GM13977 (cell line): ENCODE data around the gene KCNMA1.

ENCODE experiments used
- DNase-seq: peaks from one replicate; pipeline ENCODE4 v3.0.0; 2012; ENCODE audit warnings: low spot score
- CTCF ChIP-seq: IDR thresholded peaks from 2 replicates; pipeline ENCODE4 v1.5.1; 2012; ENCODE audit warnings: mild to moderate bottlenecking, control low read depth; ENCODE audit not compliant: insufficient read depth; ENCODE audit errors: extremely low read depth, missing control alignments
- in situ Hi-C: fragments of 300-500 bp; cut with MboI; formaldehyde crosslinking; loops from one replicate; pipeline ENCODE4 v1.12.0; 2022; ENCODE audit warnings: low sequenced_read_pairs, low pct_unique_long_range_greater_than_20kb, mixed read lengths, inconsistent platforms; ENCODE audit not compliant: unreplicated experiment

The KCNMA1 gene

DNA sequence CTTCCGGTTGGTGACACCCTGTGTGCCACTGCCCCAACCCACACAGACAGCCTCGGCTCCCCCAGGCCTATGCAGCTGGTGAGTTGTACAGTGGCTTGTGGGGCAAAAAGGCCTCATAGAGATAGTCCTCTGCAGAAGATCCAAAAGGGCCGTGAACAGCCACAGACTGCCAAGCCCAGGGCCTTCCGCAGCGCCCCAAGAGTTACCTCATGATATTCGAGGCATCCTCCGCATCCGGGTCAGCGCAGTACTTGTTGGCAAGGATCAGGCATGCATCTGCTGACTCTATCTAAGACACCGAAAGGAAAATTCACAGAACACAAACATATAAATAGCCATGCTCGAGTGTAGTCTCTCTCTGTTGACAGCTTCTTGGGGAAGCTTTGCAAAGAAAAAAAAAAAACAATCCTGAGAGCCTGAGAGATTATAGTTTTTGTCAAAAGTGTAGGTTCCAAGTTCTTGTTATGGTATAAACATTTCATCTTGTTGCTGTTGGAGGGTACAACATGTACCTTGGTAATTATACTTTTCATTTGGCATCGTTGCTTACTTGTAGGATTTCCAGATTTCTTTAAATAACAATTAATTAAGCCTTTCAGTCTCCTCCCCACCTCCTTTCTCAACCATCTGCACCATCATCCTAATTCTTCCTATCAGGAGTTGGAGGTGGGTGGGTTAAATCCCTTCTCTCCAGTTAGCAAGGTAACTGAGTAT, 553.0 kb downstream of the KCNMA1 start:
- in situ Hi-C loops, result no loop called here
- DNase-seq, result no peak
- TF ChIP-seq CTCF, result no peak

DNA sequence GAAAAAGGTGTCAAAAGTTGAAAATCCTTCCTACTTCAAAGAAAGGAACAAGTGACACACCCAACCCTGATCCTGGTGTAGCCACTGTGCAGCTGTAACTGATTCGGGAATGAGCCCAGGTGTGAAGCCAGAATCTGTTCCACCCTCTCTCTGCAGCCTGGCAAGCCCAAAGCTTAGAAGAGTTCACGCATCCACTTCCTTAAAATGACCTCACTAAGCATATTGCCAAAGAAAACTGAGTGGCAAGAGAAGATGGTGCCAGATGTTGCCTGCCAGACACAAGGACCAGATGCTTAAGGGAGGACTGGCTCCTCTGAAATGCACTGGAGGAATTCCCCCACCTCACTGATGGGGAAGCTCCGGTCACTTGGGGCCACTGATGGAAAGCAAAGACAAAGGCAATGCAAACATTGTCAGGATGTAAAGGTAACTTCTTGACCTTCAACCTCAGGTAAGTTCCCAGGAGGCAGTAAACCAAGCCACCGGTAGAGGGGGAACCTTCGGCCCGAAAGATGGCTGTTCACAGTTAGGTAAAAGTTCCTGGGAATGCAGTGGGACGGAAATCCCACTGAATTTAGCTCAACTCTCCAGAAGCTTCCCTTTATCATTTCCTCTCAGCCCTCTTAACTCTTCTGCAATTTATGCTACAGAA, 554.9 kb downstream of the KCNMA1 start:
- no peak for TF ChIP-seq CTCF
- DNase-seq, result no peak
- in situ Hi-C loops, result no loop called here

DNA sequence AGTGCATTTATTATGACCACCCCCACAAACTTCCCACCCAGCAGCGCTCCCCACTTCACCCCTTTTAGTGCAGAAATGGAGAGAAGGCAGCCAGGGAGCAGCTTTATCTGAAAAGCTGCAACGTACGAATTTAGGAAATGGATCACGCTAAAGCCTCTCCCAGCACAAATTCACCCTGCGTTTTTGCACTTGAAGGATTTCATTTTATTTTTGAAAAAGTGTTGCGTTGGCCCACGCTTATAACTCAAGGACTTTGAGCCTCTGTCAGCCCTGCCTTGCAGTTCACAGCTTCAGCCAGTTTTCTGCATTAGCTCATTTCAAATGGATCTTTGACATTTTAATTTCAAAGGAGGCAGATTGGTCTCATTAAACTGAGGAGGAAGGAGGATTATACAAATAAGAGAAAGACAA, 556.1 kb downstream of the KCNMA1 start:
- no peak for DNase-seq
- TF ChIP-seq CTCF, result no peak
- in situ Hi-C loops, result no loop called here

DNA sequence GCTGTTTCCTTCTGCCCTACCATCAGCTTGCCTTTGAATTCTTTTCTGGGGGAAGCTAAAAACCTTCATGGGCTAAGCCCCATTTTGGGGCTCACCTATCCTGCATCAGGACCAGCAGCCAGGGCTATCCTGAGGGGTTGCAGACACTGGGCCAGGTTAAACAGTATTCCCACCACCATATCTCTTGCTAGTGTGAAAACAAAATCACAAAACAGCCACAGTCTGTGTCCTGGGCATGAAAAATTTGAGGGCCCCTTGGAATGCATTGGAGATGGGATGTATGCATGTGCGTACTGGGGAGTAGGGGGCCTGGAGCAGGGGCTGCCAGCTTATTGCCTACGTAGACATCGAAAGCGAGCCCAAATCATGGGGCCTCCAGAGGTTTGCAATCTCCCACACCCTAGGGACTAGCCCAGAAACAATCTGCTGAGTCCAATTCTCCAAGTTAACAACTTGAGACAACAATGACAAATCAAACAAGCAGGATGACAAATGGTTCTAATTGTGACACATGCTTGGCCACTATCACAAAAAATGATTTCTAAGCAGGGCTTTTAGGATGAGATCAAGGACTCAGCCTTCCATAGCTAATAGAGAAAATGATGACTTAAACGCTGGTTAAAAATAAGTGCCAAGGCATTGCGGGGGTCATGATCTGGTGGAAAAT, 557.1 kb downstream of the KCNMA1 start:
- no peak for TF ChIP-seq CTCF
- no peak for DNase-seq
- in situ Hi-C loops, result no loop called here

GRCh38 chr10:77079592-77080300, 557.9 kb downstream of the KCNMA1 start:
- in situ Hi-C loops, result no loop called here
- no peak for DNase-seq
- no peak for TF ChIP-seq CTCF

DNA sequence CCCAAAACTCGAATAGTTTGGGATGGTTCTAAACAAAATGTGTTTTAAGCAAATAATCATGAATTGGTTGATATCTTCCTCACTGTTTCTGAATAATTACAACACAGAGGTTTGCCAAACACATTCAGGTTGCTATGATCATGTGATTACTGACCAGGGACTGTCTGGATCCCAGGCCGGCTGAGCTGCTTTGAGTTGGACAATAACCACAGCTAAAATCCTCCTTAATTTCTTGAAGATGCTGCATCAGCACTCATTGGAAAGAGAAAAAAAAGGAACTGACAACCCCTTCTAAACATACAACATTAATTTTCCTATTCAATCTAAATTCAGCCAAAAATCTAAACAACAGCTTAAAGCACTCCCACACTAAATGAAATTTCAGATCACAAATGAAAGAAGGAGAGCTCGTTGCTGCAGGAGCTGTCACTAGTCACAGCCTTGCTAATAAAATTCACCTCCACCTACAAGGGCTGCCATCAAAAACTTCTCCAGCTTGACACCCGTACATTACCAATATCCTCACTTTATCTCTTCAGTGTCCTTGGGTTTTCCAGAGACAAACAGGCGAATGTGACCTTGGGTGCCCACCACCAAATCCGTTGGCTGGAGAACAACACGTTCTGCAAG, 560.2 kb downstream of the KCNMA1 start:
- in situ Hi-C loops, result no loop called here
- no peak for DNase-seq
- no peak for TF ChIP-seq CTCF
